Epithelial cell of proximal tubule (primary cell): ENCODE results near the gene FANCF. TPM values are rescaled to one million over a fixed set of nuclear protein-coding genes. Genes with fewer than 3 reads are reported as not detected.

Source experiments
- DNase-seq: peaks from one replicate; pipeline ENCODE4 v3.0.0-alpha.2; 2011; ENCODE audit warnings: low read depth
- H3K4me3 ChIP-seq: 2 replicates; pipeline ENCODE4 v1.5.1; 2011; ENCODE audit warnings: low read depth, mild to moderate bottlenecking, low read length
- total RNA-seq: library from RNA; depleted of rRNA; stranded (reverse); fragments of >200 nt; gene quantifications from 2 replicates; pipeline ENCODE4 v1.2.3, GENCODE V29; 2015
- TF ChIP-seq, protein P1 (sequence below): conservative IDR thresholded peaks from 2 replicates; pipeline ENCODE4 v1.5.1; 2012; ENCODE audit warnings: low read depth, mild to moderate bottlenecking, low read length

Gene FANCF
- total RNA-seq, 1 donor from 2014 or later = 13.7 TPM

DNA sequence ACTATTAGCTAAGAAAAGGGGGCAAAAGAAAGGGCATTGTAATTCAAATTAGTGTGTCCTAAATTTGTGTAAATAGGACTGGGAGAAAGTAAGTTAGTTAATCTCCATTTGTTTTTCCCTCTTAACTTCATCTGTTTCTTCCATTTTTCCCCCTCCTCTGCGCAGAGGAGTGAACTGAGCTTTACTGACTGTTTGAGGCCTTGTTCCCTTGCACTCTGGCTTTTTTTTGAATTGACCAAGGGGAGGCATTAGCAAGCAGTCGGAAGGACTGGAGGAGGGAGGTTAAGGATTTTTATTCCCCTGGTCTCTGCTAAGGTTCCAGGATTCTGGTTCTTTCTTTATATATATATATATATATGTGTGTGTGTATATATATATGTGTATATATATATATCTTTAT, 15.2 kb upstream of the FANCF start:
- no peak overlapping the region for H3K4me3 ChIP-seq
- TF ChIP-seq, protein P1, sequence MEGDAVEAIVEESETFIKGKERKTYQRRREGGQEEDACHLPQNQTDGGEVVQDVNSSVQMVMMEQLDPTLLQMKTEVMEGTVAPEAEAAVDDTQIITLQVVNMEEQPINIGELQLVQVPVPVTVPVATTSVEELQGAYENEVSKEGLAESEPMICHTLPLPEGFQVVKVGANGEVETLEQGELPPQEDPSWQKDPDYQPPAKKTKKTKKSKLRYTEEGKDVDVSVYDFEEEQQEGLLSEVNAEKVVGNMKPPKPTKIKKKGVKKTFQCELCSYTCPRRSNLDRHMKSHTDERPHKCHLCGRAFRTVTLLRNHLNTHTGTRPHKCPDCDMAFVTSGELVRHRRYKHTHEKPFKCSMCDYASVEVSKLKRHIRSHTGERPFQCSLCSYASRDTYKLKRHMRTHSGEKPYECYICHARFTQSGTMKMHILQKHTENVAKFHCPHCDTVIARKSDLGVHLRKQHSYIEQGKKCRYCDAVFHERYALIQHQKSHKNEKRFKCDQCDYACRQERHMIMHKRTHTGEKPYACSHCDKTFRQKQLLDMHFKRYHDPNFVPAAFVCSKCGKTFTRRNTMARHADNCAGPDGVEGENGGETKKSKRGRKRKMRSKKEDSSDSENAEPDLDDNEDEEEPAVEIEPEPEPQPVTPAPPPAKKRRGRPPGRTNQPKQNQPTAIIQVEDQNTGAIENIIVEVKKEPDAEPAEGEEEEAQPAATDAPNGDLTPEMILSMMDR = no peak
- DNase-seq = no peak

DNA sequence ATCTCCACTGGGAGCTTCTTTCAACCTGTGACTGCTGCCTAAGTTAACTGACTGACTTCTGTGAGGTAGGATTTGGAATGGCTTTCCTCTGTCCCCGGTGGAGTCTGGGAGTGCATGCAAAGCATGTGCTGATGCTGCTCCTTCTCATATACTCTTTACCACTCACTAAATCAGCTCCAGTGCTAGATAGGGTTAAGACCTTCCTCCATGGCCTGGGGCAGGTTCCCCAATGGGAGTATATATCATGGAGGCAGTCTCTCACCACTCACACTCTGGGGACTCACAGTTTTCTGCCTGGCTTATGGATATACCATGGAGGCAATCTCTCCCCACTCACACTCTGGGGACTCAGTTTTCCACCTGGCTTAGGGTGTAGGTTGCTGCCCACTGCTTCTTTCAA, 10.1 kb upstream of the FANCF start:
- TF ChIP-seq, protein P1 = no peak
- H3K4me3 ChIP-seq = no peak overlapping the region
- DNase-seq = no peak

DNA sequence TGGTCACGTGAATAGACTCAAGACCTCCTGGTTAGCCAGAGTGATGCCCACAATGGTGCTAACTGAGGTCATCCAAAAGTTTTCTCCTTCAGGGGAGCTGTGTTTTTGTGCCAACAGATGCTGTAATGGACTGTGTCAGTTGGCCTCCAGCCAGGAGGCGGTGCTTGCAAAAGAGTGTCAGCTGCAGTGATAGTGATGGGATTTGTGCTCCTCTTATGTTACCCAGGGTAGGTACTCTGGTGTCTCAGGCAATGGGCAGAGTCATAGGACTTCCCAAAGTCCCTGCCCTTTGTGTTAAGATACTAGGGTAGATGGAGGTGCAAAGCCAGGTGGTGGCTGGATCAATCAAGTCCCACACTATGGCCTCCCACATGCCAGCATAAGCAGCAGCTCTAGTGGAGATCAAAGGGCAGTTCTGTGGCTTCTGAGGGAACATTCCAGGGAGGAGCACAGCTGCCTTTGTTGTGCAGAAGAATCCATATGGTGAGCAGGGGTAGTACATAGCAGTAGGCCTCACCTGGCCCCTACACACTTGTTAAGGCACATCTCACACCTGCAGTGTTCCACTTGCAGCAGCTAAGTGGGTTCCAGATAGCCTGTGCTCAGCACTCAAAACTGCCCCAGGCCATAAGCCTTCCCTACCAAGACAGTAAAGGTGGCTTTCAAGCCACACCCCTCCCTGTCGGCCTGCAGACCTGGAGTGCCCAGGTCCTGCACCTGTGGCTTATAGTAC, 9.4 kb upstream of the FANCF start:
- peak; percentile 40 for DNase-seq
- no peak overlapping the region for H3K4me3 ChIP-seq
- TF ChIP-seq, protein P1 = no peak

DNA sequence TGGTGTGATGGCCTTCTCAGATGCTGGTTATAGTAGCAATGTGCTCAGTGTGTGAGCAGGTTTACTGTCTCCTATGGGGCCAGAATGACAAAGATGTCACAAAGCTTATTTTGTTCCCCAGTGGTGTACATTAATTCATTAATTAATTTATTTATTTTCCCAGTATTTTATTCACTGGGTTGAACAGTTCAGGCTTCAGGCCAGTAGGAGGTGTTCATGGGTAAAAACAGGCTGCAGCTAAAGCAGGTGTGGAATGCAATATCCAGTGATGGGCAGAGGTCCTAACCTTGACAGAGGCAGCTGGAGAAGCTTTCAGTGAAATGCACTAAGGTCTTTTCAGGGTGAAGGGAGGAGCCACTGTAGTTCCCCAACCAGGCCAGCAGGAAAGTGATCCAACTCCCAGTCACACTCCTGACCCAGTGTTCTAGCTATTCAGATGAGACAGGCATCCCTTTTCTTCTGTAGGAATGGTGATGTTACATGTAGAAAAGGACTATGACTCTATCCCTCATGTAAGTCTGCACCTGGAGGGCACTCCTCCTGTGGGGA, 7.8 kb upstream of the FANCF start:
- DNase-seq = no peak
- TF ChIP-seq, protein P1 = peak; percentile 29
- no peak overlapping the region for H3K4me3 ChIP-seq

DNA sequence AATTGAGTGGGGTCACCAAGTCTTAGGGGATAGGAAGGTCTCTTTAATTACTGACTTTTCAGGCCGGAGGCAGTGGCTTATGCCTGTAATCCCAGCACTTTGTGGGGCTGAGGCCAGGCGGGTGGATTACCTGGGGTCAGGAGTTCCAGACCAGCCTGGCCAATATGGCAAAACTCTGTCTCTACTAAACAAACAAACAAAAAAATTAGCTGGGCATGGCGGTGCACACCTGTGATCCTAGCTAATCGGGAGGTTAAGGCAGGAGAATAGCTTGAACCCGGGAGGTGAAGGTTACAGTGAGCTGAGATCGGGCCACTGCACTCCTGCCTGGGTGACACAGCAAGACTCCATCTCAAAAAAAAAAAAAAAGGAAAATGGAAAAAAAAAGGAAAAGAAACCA, 1.8 kb upstream of the FANCF start:
- no peak for DNase-seq
- TF ChIP-seq, protein P1 = no peak
- H3K4me3 ChIP-seq = no peak overlapping the region

DNA sequence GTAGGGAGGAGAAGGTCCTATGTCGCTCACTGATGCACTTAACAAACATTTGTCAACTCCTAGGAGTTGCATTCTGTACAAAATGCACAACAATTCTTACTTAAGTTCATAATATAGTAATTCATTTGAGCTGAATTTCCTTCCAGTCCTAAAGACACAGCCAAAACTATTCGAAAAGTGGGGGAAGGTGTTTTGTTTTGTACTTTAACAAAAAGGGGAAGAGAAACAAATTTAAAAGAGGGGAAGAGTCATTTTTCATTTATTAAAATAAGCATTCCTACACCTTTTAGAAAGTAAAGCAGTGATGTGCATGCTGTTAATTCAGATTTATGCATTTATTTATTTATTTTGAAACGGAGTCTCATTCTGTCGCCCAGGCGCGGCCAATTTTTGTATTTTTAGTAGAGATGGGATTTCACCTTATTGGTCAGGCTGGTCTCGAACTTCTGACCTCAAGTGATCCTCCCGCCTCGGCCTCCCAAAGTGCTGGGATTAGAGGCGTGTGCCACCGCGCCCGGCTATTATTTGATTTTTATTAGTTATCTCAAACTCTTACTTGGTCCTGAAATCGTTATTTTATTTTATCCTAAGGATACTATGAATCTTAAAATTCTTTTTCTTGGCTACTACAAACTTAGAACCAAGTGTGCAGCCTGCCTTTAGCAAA, 1.1 kb upstream of the FANCF start:
- H3K4me3 ChIP-seq = peak overlapping the region; percentile 91
- TF ChIP-seq, protein P1 = no peak
- DNase-seq = no peak
